HG03175 (cell line): Measurements from ENCODE around the gene CASQ2.

Source experiments
- ATAC-seq: cut with Tn5 transposase; IDR thresholded peaks from one replicate; pipeline ENCODE4 v1.9.1; 2021; ENCODE audit warnings: mild to moderate bottlenecking, moderate library complexity; ENCODE audit not compliant: unreplicated experiment

Gene CASQ2

GRCh38 chr1:115702959-115703358 lies 65.6 kb downstream of the CASQ2 start:
- no peak for ATAC-seq

- no peak for ATAC-seq
Measured at GRCh38 chr1:115701090-115701489, 67.4 kb downstream of the CASQ2 start.

GRCh38 chr1:115697619-115698018 lies 70.9 kb downstream of the CASQ2 start:
- ATAC-seq, result no peak

- no peak for ATAC-seq
Measured at GRCh38 chr1:115694805-115695204, 73.7 kb downstream of the CASQ2 start.

- ATAC-seq, result no peak
Measured at GRCh38 chr1:115692224-115692623, 76.3 kb downstream of the CASQ2 start.

- ATAC-seq, result no peak
Measured at GRCh38 chr1:115690972-115691371, 77.5 kb downstream of the CASQ2 start.

GRCh38 chr1:115687744-115688143 lies 80.8 kb downstream of the CASQ2 start:
- ATAC-seq, result no peak

- no peak for ATAC-seq
Measured at GRCh38 chr1:115685029-115685705, 83.3 kb downstream of the CASQ2 start.

GRCh38 chr1:115682792-115683191 lies 85.7 kb downstream of the CASQ2 start:
- ATAC-seq, result no peak

- ATAC-seq, result no peak
Measured at GRCh38 chr1:115680730-115681111, 87.8 kb downstream of the CASQ2 start.

GRCh38 chr1:115679141-115679611 lies 89.3 kb downstream of the CASQ2 start:
- no peak for ATAC-seq

- ATAC-seq, result no peak
Measured at GRCh38 chr1:115678141-115678540, 90.4 kb downstream of the CASQ2 start.

GRCh38 chr1:115677565-115677964 lies 90.9 kb downstream of the CASQ2 start:
- no peak for ATAC-seq

GRCh38 chr1:115677182-115677555 lies 91.3 kb downstream of the CASQ2 start:
- ATAC-seq, result peak; percentile 75

GRCh38 chr1:115676498-115677181 lies 91.9 kb downstream of the CASQ2 start:
- no peak for ATAC-seq

- no peak for ATAC-seq
Measured at GRCh38 chr1:115672224-115673009, 96.1 kb downstream of the CASQ2 start.

GRCh38 chr1:115671176-115671934 lies 97.2 kb downstream of the CASQ2 start:
- ATAC-seq, result no peak

- no peak for ATAC-seq
Measured at GRCh38 chr1:115670476-115671175, 97.9 kb downstream of the CASQ2 start.

- ATAC-seq, result no peak
Measured at GRCh38 chr1:115669886-115670285, 98.6 kb downstream of the CASQ2 start.

- no peak for ATAC-seq
Measured at GRCh38 chr1:115669002-115669673, 99.4 kb downstream of the CASQ2 start.
